Astrocyte (in vitro differentiated cells and primary cell): ENCODE results near the gene SSH2.

Experiments
- EZH2 ChIP-seq: IDR thresholded peaks from 2 replicates; pipeline ENCODE4 v1.6.1; 2012; ENCODE audit warnings: mild to moderate bottlenecking, low read length, inconsistent platforms; ENCODE audit not compliant: insufficient read depth
- TF ChIP-seq, protein P1 (sequence below): IDR thresholded peaks from 2 replicates; pipeline ENCODE4 v1.5.1; 2011; ENCODE audit warnings: low read depth, mild to moderate bottlenecking, inconsistent platforms, low read length, moderate library complexity; ENCODE audit not compliant: insufficient read depth

DNA sequence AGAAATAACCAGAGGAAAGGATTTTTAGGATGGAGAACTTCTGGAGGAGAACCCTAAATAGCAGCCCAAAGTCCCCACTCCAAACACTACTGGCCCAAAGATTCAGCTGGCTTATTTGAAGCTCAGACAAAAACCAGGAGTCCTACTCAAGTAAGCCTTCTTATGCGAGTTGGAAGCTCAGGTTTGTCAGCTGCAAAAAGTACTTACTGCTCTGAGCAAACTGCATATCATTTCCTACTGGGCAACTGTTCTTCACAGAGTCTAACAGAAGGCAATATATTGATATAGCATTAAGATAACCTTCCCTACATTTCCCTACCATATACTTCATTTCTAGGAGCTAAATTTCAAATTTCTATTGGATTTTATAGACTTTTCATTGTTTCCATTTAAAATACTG is 231.2 kb downstream of the SSH2 start:
- TF ChIP-seq, protein P1, sequence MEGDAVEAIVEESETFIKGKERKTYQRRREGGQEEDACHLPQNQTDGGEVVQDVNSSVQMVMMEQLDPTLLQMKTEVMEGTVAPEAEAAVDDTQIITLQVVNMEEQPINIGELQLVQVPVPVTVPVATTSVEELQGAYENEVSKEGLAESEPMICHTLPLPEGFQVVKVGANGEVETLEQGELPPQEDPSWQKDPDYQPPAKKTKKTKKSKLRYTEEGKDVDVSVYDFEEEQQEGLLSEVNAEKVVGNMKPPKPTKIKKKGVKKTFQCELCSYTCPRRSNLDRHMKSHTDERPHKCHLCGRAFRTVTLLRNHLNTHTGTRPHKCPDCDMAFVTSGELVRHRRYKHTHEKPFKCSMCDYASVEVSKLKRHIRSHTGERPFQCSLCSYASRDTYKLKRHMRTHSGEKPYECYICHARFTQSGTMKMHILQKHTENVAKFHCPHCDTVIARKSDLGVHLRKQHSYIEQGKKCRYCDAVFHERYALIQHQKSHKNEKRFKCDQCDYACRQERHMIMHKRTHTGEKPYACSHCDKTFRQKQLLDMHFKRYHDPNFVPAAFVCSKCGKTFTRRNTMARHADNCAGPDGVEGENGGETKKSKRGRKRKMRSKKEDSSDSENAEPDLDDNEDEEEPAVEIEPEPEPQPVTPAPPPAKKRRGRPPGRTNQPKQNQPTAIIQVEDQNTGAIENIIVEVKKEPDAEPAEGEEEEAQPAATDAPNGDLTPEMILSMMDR: no peak
- no peak for TF ChIP-seq EZH2
